Stimulated activated CD4-positive, alpha-beta T cell treated with anti-CD3 and anti-CD28 coated beads, Interleukin-4, amount 100 ng/mL, for 24 hours (primary cell): Measurements from ENCODE around the gene ACTR1A.
A peak's percentile ranks its signal among the peaks of the same experiment; 100 is the strongest.
"Not testable (repeated sequence)": the region's sequence is repeated elsewhere in the genome, so short reads cannot be mapped to it uniquely, and the experiment has no call there.

Experiments used
- DNase-seq: peaks from one replicate; pipeline ENCODE4 v3.0.0-alpha.2; 2020

The ACTR1A gene

GRCh38 chr10:102480396-102480795, 22.1 kb downstream of the ACTR1A start:
- DNase-seq: no peak

DNA sequence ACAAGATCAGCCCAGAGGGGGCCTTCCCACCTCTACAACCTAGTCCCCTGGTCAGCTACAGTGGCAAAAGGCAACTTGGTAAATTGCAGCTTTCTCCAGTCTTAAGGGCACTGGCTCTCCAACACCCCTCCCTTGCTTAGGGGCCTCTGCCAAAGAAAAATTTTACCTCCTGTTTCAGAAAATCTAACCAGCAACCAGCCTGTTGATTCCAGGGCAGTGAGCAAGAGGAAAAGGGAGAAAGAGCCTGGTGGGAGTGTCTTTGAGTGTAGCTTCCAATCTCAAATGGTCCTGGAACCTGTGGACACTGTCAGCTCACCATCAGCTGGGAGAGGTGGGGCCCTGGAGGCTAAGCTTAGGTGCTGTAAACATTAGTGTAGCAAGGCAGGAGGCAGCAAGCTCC, 22.9 kb downstream of the ACTR1A start:
- no peak for DNase-seq

- DNase-seq: no peak
Observed at GRCh38 chr10:102476466-102477141, 25.9 kb downstream of the ACTR1A start.

GRCh38 chr10:102475451-102476040, 27.0 kb downstream of the ACTR1A start:
- DNase-seq: no peak

GRCh38 chr10:102473445-102474331, 28.8 kb downstream of the ACTR1A start:
- DNase-seq: peak; percentile 11

- no peak for DNase-seq
Observed at GRCh38 chr10:102470579-102471546, 31.6 kb downstream of the ACTR1A start.

DNA sequence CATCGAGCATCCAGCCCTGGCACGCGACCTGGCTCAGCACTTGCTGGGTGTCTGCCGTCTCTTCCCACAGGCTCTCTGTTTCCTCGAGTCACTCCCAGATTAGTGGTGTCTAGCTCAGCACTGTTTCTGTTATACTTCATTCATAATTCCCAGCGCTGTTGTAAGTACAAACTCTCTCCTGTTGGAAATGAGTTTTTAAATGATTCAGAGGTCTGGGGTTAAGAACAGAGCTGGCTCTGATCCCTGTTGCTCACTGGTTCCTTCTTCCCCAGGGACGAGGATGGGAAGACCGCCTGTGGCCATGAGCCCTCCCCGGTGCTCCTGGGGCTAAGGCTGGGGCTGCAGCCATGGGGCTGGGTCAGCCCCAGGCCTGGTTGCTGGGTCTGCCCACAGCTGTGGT, 33.8 kb downstream of the ACTR1A start:
- no peak for DNase-seq

GRCh38 chr10:102467971-102468438, 34.5 kb downstream of the ACTR1A start:
- DNase-seq: no peak

- DNase-seq: no peak
Observed at GRCh38 chr10:102467318-102467717, 35.2 kb downstream of the ACTR1A start.

GRCh38 chr10:102465466-102465865, 37.0 kb downstream of the ACTR1A start:
- no peak for DNase-seq

- no peak for DNase-seq
Observed at GRCh38 chr10:102463983-102464382, 38.5 kb downstream of the ACTR1A start.

DNA sequence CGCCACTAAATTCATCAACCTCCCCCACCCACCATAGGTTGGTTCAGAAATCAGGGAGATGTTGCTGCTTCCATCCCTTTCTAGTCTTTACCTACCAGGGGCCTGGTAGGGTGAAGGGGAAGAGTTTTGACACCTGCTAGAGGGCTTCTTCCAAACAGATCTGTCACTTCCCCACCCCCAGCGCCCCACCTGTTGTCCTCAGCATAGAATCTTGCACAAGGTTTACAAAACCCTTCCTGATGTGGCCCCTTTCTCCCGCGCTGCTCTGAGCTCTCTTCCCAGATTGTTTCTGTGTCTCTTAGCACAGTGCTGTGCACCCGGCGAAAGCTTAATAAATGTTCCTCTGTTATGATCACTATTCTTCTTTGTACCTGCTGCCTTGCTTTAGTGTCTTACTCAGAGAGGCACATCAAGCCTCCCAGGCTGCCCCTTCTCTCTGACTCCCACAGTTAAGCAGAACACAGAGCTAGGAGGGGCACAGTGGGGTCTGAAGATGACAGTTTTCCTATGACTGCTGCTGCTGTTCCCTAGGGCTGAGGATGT, 39.9 kb downstream of the ACTR1A start:
- DNase-seq: no peak

DNA sequence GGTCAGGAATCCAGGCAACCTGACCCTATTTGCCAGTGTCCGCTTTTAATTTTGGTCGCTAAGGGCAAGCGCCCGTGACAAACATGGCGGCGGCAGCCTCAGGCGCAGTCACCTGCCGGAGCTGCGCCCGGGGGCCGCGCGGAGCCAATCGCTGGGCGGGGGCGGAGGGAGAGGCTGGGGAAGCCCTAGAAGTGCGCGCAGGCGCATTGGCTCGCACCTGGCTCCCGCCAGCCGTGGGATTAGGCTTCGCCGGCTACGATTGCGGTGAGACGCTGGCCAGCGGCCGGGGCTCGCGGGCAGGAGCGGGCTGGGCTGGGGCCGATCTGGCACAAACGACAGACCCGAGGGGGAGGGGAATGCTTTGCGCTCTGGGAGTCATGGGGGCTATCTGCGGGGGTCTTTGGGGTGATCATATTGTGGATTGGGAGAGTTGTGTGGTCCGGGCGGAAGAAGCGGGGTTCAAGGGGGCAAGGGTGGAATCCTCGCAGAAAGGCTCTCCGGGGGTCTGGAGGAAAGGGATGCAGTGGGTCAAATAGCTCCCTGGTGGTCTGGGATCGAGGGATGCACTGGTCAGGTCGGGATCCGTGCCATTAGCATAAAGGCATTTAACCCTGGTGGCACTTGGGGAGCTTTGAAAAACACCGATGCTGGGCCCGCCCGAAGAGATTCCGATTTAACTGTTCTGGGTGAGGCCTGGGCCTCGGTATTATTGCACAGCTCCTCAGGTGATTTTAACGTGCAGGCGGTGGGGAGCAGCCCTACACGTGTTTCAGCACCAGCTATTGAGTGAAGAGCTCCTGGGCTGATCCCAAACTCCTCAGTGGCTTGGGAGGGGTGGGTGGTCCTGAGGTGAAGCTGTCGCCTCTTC, 41.1 kb downstream of the ACTR1A start:
- DNase-seq: peak; percentile 93

DNA sequence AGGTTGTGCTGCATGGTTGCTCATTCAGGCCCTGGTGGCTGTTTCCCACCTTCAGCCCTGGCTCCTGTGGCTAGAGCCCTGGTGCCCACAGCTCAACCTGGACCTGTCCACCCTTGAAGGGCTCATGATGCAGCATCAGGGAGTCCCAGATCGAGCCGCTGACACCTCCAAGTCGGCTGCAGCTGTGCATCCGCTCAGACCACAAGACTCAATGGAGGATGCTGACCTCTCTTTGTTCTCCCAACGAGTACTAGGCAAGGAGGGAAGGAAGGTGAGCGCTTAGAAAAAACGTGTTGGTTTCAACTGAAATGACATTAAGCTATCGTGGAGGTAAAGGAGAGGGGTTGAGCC, 41.7 kb downstream of the ACTR1A start:
- no peak for DNase-seq

- DNase-seq: no peak
Observed at GRCh38 chr10:102458656-102459055, 43.9 kb downstream of the ACTR1A start.

- no peak for DNase-seq
Observed at GRCh38 chr10:102457591-102458150, 44.8 kb downstream of the ACTR1A start.

DNA sequence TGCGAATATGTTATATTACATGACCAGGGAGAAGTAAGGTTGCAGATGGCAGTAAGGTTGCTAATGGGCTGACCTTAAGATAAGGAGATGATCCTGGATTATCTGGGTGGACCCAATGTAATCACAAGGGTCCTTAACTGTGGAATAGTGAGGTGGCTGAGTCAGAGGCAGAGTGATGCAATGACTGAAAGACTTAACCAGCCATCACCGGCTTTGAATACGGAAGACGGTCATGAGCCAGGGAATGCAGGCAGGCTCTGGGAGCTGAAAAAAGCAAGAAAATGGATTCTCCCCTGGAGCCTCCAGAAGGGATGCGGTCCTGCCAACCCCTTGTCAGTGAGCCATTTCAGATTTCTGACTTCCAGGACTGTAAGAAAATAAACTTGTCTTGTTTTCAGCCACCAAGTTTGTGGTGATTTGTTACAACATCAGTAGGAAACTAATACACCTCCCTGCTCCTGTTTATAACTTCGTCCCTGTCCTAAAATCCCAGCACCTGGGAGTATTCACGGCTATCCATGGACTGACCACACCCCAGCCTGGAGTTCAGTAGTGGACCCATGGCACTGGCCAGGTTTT, 46.5 kb downstream of the ACTR1A start:
- no peak for DNase-seq

DNA sequence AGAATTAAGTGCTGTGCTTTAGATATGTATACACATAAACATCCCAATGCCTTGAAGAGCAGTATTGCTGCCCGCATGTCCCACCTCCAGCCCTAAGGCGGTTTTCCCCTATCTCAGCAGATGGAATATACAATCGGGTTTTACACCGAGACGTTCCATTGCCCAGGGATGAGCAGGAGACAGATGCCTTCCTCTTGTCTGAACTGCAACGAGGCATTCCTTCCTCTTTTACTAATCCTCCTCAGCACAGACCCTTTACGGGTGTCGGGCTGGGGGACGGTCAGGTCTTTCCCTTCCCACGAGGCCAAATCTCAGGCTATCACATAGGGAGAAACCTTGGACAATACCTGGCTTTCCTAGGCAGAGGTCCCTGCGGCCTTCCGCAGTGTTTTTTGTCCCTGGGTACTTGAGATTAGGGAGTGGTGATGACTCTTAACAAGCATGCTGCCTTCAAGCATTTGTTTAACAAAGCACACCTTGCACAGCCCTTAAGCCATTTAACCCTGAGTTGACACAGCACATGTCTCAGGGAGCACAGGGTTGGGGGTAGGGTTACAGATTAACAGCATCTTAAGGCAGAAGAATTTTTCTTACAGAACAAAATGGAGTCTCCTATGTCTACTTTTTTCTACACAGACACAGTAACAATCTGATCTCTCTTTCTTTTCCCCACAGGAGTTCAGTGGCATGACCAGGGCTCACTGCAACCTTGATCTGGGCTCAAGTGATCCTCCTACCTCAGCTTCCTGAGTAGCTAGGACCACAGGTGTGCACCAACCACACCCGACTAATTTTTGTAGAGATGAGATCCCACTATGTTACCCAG, 47.6 kb downstream of the ACTR1A start:
- not testable (repeated sequence) for DNase-seq

GRCh38 chr10:102453502-102453901, 49.0 kb downstream of the ACTR1A start:
- no peak for DNase-seq
